ENCODE data around the gene DPYSL4.

- TF ChIP-seq CTCF (IDR thresholded peaks at IDR 0.05) (no peak), POLR2A (IDR thresholded peaks at IDR 0.05) (no peak)
Measured at GRCh38 chr10:132224343-132225072, 37.8 kb downstream of the DPYSL4 start.

Data from right lobe of liver (tissue), 4 donors.